CMK (cell line): ENCODE measurements around the gene DNPEP.

Experiments
- DNase-seq: peaks from one replicate; pipeline ENCODE4 v3.0.0-alpha.2; 2010; ENCODE audit warnings: low read depth

Gene DNPEP

DNA sequence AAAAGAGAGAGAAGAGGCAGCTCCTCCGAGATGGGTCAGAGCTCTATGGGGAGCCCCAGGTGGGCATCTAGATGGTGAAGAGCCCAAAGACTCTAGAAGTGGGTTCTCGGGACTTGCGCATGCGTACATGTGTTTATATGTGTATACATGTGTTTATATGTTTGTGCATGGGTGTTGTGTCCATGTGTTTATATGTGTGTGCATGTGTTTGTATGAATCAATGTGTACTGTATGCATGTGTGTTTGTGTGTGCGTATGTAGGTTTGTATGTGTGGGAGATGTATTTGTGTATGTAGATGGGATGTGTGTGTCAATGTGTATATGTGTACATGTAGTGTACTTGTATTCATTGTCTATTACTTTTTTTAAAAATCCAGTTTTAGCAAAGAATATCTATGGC, 25.6 kb downstream of the DNPEP start:
- no peak for DNase-seq

DNA sequence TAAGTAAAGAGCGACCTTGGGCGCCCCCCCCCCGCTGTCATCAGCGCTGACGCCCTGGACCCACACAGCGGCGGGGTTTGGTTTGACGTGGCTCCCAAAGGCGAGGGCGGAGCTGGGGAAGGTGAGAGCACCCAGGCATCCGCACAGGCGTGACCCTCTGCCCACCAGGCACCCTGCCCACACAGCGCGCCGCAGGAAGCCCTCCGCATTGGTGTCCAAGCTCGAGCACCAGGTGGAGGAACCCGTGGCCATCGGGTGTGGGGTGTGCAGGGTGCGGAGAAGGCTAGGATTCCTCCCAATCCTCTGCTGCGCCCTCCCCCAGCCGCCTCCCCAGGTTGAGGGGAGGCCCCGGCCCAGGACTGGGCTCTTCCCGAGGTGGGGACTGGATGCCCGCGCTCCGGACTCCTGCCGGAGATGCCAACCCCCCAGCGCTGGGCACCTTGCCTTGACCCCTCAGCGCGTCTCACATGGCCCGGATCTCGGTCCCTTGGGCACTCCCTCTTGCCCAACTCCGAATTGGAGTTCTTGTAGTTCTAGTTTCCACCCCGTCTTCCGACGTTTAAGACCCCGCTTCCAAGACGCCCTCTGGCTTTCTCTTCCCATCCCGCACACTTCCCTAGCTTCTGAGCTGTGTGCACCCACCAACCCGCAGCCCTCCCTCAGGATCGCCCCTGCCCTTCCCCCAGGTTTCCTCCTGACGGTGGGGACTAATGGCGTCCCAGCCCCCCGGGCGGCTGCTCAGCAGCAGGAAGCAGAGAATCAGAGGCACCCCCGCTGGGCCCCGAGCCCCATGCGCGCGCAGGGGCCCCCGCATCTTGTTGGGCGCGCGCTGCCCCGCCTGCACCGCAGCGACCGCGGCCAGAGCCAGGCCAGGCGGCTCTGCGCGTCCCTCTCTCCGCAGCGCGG, 29.3 kb downstream of the DNPEP start:
- DNase-seq: no peak

DNA sequence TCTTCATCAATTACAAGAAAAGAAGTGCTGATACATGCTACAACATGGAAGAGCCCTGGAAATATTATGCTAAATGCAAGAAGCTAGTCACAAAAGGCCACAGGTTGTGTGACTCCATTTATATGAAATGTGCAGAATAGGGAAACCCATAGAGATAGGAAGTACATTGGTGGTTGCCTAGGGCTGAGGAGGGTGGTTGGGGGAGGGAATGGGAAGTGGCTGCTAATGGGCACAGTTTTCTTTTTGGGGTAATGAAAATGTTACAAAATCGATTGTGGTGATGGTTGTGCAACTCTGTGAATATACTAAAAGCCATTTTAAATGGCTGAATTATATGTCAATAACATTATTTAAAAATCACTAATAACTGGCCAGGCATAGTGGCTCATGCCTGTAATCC, 30.9 kb downstream of the DNPEP start:
- no peak for DNase-seq

DNA sequence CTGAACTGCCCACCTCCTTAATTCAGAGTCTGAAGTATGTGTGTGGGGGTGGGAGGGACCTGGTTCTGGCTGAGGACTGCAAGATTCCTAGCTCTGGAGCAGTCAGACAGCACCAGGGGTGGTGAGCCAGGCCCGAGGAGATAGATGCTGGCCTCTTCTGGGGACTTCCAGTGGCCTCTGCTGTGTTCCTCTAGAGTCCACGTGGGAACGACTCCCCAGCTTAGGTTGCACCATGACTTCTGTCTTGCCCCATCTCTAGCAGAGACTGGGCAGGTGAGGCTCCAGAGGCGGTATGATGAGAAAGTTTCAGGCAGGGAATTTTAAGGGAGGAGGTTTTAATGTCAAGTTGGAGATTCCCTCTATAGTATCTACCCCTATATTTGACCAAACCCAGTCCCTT, 33.1 kb downstream of the DNPEP start:
- DNase-seq: no peak

DNA sequence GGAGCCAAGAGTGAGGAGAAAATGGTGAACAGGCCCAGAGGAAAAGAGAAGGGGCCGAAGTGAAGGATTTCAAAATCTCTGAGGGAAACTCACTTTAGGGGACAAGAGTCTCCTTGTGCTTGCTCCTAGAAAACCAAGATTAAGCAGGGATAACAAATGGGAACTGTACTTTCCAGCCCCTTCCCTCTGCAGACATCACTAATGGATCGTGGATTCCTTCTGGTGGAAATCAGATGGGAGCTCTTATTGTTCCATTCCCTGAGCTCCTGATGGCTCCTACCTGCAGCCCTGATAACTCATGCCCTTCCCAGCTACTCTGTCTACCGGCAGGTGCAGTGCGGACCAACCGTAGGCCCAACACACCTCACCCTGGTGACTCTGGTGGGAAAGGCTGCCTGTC, 34.6 kb downstream of the DNPEP start:
- DNase-seq: no peak

DNA sequence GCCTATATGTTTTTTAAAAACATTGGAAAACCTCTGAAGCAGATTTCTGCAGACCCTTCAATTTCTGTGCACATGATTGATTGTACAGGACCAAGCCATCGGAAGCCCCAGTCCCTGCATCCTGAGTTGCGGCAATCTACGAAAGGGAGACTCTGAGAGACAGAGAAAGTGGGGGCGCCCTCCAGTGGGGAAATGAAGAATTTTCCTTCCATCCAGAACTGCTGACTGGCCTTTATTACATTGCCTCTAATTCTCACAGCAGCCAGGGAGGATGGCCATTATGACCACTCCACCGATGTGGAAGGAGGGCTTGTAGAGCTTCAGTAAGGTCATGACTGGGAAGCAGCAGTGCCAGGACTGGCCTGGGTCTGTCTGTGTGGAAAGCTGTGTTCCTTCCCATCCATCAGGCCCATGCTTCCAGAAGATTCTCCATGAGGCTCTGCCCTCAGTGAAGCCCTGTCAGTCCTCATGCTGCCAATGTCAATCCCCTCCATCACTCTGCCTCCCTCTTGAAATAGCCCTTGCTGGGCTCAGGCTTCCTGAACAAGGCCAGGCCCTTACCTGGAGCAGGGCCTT, 35.2 kb downstream of the DNPEP start:
- DNase-seq: peak; percentile 33

DNA sequence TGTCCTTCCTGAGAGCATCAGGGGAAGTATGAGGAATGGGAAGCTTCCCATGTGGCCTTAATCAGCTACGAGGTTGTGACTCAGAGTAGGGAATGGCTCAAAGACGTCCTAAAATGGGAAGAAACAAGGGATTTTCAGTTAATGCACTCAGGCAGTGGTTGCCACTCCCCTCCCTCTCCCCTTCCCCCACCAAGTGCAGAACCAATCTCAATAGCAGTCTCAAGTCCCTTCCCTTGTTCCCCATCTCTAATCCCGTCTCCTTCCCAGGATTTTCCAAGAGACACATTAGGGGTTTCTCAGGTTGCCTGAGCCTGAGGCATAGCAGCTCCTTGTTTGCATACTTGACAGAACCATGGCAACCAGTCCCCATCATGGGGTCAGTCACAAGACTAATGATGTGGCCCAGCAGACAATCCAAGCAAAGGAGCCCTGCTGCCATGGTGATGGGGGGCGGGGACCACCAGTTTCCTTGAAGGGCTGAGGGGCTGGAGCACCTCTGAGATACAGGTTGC, 36.9 kb downstream of the DNPEP start:
- no peak for DNase-seq

DNA sequence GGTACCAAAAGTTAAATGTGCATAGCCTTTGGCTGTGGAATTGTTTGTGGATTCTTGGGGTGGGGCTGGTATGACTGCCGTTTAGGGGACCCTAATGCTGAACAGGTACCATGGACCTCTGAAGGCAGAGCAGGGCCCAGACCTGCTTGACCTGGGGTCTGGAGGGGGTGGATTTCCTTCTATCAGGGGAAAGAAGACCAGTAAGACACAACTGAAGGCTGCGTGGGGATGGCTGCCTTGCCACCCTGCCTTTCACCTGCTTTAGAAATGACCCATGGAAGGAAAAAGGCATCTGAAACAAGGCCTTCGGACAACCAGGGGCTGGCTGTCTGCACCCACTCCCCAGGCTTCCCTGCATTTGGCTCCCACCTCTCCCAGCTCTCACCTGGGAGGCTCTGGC, 37.5 kb downstream of the DNPEP start:
- no peak for DNase-seq

DNA sequence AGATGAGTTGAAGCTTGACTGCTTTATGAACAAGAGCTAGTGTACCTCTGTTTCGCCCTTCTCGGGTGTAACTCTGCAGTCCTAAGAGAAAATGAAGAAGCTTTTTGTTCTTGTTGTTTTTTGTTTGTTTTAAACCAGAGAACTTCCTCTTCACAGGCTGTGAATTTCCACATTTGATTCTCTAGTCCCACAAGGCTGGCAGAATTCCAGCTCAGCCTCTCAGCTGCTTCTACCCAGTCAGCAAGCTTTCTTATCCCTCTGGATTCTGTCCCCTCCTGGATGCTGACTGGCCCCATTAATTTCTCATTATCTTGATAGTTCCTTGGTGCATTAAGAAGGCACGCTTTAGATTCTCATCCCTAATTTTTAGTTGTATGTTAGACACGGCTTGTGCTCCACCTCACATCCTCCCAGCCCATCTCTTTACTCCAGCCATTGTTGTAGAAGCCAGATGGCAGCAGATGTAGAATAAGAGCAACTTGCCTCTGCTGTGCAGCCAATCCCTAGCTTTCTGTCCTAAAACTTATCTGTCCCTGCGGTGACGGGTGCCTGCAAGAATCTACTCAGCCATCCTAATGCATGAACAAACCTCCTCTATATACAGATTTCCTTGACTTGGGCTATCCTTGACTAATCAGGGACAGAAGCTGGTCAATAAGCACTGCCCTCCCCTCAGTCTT, 42.8 kb downstream of the DNPEP start:
- no peak for DNase-seq

DNA sequence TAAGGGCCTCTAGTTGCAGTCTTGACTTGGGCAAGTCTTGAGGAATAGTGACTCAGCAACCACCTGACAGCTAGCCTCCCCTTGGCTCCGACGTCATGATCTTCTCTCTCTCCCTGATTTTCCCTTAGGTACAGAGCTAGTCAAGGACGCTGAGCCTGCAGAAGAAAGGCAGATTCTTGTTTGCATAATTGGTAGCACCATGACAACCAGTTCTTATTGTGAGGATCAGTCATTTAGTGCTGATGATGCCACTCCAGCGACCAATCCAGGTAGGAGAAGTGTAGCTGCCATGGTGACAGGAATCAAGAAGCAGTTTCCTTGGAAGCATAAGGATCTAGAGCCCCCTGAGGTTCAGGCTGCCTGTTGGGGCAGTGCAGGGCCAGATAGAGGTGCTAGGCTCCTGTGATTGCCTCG, 52.3 kb downstream of the DNPEP start:
- DNase-seq: no peak

DNA sequence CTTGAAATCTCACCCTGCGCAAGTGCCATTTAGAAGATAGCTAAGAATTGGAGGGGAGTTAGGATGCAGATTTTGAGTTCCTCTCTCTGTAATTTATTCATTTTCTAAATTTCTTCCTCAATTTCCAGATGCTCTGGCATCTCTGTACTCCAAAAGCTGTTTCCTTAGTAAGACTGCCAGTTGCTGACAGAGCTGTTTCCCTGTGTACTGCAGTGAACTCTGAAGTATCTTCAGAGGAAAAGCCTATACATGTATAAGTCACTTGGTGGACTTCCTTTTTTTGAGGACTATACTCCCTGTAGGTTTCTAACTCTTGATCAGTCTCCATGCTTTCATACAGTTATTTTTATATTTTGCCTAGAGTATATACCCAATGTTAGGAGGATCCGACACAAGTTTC, 53.6 kb downstream of the DNPEP start:
- DNase-seq: no peak

DNA sequence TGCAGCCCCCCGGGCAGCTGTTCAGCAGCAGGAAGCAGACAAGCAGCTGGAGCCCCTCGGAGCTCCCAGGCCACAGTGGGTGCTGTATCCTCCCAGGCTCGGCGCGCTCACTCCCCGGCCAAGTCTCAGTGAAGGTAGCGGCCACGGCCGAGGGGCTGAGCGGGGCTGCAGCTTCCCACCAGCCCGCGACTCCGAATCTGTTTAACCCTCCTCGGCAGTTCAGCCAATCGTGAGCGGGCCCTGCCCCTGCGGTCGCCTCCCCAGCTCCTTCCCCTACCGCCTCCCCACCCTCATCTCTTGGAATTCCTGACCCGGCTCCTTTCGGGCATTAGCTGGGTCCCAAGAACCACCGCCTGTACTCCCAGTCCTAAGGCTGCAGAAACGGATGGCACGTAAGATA, 55.2 kb downstream of the DNPEP start, which contains the start of gene RESP18:
Gene RESP18, minus strand, starts transcription at position 203 of the 400 bp plus-strand sequence.
- no peak for DNase-seq

DNA sequence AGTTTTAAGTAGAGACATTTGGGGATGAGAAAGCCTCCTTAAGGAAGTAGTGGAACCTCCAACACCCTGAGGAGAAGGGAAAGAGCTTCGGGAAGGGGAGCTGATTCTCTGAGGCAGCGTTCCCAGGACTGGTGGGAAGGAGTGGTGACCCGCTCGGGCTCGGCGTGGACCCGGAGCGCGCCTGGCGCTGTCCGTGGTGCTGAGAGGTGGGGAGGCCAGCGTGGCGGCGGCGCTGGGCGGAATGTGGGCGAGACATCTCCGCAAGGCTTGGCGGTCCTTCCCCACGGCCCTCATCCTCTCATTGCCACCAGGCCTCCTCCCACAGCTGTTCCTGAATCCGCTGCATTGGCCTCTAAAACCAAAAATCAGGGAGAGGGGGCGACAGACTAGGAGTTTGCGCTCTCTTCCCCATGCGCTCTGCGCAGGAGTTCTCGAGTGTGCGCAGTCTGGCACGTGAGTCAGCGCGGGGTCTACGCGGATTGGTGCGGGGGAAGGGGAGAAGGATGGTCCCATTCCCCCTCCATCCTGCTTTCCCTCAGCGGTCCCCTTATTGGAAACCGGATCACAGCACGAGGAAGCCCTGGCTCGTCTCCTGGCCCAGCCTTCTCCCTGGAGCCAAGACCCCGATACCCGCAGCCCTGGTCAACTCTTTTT, 56.0 kb downstream of the DNPEP start:
- DNase-seq: no peak

DNA sequence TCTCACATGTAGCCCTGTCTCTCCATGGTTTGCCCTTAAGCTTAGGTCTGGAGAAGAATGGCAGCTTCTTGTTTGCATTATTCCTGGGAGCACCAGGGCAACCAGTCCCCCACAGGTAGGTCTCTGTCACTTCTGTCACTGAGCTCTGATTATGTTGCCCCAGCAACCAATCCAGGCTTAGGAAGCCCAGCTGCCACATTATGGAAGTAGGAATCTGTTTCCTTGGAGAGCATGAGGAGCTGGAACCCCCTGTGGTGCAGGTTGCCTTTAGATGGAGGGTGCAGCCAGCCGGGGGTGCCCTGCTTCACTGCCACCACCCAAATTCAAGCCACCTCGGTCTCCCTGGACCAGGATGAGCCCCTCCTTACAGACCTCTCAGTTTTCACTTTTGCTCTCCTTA, 60.0 kb downstream of the DNPEP start:
- DNase-seq: no peak

DNA sequence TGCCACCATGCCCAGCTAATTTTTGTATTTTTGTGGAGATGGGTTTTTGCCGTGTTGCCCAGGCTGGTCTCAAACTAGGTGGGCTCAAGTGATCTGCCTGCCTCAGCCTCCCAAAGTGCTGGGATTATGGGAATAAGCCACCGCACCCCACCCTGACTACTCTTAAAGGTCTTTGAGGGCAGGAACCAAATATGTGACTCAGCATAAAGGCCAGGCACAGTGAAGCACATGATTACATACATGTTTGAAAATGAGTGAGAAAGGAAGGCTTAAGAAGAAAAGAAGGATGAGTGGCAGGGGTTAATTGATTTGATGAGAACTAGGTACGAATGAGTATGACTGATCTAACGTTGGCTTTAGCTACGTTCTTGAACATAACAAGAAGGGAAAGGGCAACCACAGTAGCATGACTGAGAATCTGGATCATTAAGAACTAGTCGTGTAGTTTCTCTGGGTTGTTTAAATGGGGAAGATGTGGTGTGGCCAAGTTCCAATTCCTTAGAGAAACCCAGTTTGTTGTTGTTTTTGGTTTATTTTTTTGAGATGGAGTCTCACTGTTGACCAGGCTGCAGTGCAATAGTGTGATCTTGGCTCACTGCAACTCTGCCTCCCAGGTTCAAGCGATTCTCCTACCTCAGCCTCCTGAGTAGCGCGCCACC, 61.9 kb downstream of the DNPEP start:
- DNase-seq: no peak

DNA sequence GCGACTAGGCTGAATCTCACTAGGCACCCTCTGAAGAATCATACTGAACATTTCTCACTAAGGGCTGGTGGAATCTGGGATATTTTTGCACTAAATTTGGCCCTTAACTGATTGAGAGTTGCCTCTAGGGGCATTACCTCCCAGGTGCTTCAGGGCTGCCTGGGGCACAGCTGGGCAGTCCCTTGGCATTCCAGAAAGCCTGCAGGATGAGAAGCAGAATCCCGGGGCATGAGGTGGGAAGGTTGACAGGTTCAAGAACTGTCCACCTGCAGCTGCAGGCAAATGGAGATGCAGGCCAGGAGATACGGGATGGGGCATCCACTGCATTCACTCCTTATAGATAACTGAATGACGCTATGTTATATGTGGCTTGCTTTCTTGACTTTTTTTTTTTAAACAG, 62.6 kb downstream of the DNPEP start:
- DNase-seq: no peak

DNA sequence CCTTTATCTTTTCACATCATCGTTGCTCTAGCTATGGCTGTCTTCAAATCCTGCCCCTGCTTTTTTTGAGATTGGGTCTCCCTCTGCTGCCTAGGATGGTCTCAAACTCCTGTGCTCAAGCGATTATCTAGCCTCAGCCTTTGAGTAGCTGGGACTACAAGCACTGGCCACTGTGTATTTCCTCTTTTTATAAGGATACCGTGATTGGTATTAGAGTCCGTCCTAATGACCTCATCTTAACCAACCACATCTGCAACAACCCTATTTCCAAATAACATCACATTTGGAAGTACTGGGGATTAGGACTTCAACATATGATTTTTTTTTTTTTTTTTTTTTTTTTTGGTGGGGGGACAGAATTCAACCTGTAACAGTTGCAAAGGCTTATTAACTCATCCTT, 64.3 kb downstream of the DNPEP start:
- DNase-seq: no peak
